Subcutaneous adipose tissue (tissue), 4 donors: ENCODE results near the gene DVL2. TPM values are rescaled to one million over a fixed set of nuclear protein-coding genes. Genes with fewer than 3 reads are reported as not detected.

Experiments used
- total RNA-seq, 4 donors: library from RNA; depleted of rRNA; stranded (reverse); fragments of >200 nt; gene quantifications; one replicate each; pipeline ENCODE4 v1.1.0, GENCODE V29; 2016
- TF ChIP-seq, protein P1 (sequence below): fragments of 450-650 bp; IDR thresholded peaks from one replicate; pipeline ENCODE4 v1.5.1; 2016; ENCODE audit warnings: low read depth, mild to moderate bottlenecking, control low read depth, antibody characterized with exemption, moderate library complexity

Gene DVL2
- total RNA-seq, 4 donors from 2014 or later, result 23.5 to 36.5 (median 27.1) TPM

GRCh38 chr17:7215652-7216180 lies 18.6 kb downstream of the DVL2 start:
- TF ChIP-seq, protein P1, sequence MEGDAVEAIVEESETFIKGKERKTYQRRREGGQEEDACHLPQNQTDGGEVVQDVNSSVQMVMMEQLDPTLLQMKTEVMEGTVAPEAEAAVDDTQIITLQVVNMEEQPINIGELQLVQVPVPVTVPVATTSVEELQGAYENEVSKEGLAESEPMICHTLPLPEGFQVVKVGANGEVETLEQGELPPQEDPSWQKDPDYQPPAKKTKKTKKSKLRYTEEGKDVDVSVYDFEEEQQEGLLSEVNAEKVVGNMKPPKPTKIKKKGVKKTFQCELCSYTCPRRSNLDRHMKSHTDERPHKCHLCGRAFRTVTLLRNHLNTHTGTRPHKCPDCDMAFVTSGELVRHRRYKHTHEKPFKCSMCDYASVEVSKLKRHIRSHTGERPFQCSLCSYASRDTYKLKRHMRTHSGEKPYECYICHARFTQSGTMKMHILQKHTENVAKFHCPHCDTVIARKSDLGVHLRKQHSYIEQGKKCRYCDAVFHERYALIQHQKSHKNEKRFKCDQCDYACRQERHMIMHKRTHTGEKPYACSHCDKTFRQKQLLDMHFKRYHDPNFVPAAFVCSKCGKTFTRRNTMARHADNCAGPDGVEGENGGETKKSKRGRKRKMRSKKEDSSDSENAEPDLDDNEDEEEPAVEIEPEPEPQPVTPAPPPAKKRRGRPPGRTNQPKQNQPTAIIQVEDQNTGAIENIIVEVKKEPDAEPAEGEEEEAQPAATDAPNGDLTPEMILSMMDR, result no peak

- TF ChIP-seq, protein P1, result no peak
Observed at GRCh38 chr17:7215136-7215638, 19.1 kb downstream of the DVL2 start.

DNA sequence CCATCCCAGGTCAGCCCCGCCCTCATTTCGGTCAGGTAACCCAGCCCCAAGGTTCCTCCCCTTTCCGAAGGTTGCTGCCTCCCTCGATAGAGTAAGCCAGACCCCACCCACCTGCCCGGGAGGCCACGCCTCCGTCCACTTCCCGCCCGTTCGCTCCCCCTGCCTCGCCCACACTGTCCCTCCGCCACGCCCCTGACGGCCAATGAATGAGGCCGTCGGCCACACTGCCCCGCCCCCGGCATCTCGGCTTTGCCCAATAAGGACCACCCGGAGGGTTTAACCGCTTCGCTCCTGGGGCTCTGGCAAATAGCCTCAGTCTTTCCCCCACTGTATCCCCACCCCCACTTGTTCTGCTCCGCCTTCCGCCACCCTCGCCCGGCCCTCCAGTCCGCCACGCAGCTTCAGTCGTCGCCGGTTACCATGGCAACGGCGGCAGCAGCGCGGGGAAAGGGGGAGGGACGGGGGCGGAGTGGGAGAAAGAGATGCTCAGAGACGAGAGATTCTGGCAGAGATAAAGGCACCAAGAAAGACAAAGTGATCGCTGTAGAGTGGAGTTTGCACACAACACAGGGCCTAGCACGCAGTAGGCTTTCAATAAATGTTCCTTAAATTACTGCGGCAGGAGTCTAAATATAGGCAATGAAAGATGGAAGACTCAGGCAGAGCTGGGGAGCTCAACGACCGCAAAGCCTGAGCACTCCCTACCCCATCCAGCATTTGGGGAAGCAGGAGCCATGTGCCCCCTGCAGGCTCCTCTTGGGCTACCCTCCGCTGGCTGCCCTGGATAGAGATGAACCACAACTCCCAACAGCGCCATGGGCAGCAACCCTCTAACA lies 19.8 kb downstream of the DVL2 start:
- TF ChIP-seq, protein P1, result no peak

GRCh38 chr17:7213895-7214299 lies 20.4 kb downstream of the DVL2 start:
- TF ChIP-seq, protein P1, result no peak

GRCh38 chr17:7211491-7212273 lies 22.6 kb downstream of the DVL2 start:
- TF ChIP-seq, protein P1, result no peak

DNA sequence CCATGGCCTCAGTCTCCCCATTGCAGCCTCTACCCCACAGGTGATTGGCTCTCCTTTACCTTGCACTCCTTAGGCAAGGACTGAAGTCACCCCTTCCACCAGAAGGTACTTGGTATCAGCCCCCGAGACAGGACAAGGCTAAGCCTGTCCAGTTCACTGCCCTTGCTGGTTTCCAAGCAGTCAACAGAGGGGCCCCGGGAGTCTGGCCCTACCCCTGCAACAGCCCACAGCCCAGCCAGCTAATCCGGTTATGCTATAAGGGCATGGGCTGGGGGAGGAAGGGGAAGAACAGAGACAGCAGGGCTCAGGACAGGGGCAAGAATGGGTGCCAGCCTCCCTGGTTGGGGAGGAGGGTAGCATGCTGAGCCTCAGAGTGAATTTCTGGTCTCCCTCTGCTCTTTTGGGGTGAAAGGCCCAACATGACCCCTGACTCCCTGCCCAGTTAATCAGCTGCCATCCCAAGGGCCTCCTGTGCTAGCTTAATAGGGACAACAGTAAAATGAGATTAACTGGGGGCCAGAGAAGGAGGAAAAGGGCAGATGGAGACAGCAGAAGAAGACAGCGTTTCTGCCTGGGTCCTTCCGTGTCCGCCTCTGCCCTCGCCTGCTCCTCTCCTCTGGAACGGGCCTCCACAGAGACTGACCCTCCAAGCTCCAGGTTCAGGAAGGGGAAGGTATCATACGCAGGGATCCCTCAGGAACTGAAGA lies 25.4 kb downstream of the DVL2 start:
- TF ChIP-seq, protein P1, result no peak
